GM23248 (cell line): ENCODE data around the gene EXOC3L1. TPM values are rescaled to one million over a fixed set of nuclear protein-coding genes. Genes with fewer than 3 reads are reported as not detected.

Experiments
- DNase-seq: peaks from one replicate; pipeline ENCODE4 v3.0.0-alpha.2; 2015
- H2AFZ ChIP-seq: fragments of 200-600 bp; sonication (generic); 2 replicates; pipeline ENCODE4 v1.6.1; 2016; ENCODE audit warnings: antibody characterized with exemption
- H3F3A ChIP-seq: fragments of 200-600 bp; sonication (generic); 2 replicates; pipeline ENCODE4 v1.6.1; 2016; ENCODE audit warnings: mild to moderate bottlenecking, antibody characterized with exemption, mixed run types; ENCODE audit not compliant: insufficient read depth
- H3K27ac ChIP-seq: fragments of 200-600 bp; sonication (generic); 2 replicates; pipeline ENCODE4 v1.5.1; 2016; ENCODE audit warnings: mild to moderate bottlenecking
- H3K27me3 ChIP-seq: fragments of 200-600 bp; sonication (generic); replicated peaks from 2 replicates; pipeline ENCODE4 v1.6.1; 2016; ENCODE audit warnings: mild to moderate bottlenecking; ENCODE audit not compliant: insufficient read depth
- H3K36me3 ChIP-seq: fragments of 200-600 bp; sonication (generic); 2 replicates; pipeline ENCODE4 v1.6.1; 2016; ENCODE audit warnings: low read depth, mild to moderate bottlenecking
- H3K4me1 ChIP-seq: fragments of 200-600 bp; sonication (generic); 2 replicates; pipeline ENCODE4 v1.6.1; 2016; ENCODE audit warnings: mild to moderate bottlenecking; ENCODE audit not compliant: insufficient read depth
- H3K4me2 ChIP-seq: fragments of 200-600 bp; sonication (generic); one replicate; pipeline ENCODE4 v1.6.1; 2016; ENCODE audit warnings: mild to moderate bottlenecking; ENCODE audit not compliant: unreplicated experiment
- H3K4me3 ChIP-seq: fragments of 200-600 bp; sonication (generic); 2 replicates; pipeline ENCODE4 v1.5.1; 2016; ENCODE audit warnings: mild to moderate bottlenecking
- H3K79me2 ChIP-seq: fragments of 200-600 bp; sonication (generic); 2 replicates; pipeline ENCODE4 v1.6.1; 2016; ENCODE audit warnings: mild to moderate bottlenecking; ENCODE audit not compliant: insufficient read depth
- H3K9ac ChIP-seq: fragments of 200-600 bp; sonication (generic); 2 replicates; pipeline ENCODE4 v1.6.1; 2016; ENCODE audit warnings: mild to moderate bottlenecking
- H3K9me2 ChIP-seq: fragments of 200-600 bp; sonication (generic); 2 replicates; pipeline ENCODE4 v1.6.1; 2016; ENCODE audit warnings: mixed run types, mild to moderate bottlenecking, moderate library complexity; ENCODE audit not compliant: insufficient read depth
- H3K9me3 ChIP-seq: fragments of 200-600 bp; sonication (generic); one replicate; pipeline ENCODE4 v1.6.1; 2017; ENCODE audit warnings: low read depth
- H4K20me1 ChIP-seq: fragments of 200-600 bp; sonication (generic); 2 replicates; pipeline ENCODE4 v1.6.0; 2016; ENCODE audit not compliant: insufficient read depth
- EZH2 ChIP-seq: fragments of 200-600 bp; sonication (generic); IDR thresholded peaks from 2 replicates; pipeline ENCODE4 v1.6.1; 2018; ENCODE audit warnings: antibody characterized with exemption, mild to moderate bottlenecking; ENCODE audit not compliant: insufficient read depth, poor library complexity, severe bottlenecking
- EZH2phosphoT487 ChIP-seq: fragments of 200-600 bp; sonication (generic); IDR thresholded peaks from 2 replicates; pipeline ENCODE4 v1.6.1; 2018; ENCODE audit warnings: antibody characterized with exemption, moderate library complexity, mild to moderate bottlenecking, low read depth; ENCODE audit not compliant: insufficient read depth
- WGBS, 2 experiments: methylation state at CpG; one replicate each; pipeline ENCODE4 v1.1.6; 2015 to 2017; ENCODE audit warnings: low lambda C conversion rate in 2 of 2, low coverage in 1 of 2; ENCODE audit errors: missing lambda C conversion rate in 2 of 2; 5-methylcytosine and 5-hydroxymethylcytosine counted together
- in situ Hi-C: fragments of 300-500 bp; cut with MboI; formaldehyde crosslinking; loops from 2 replicates; pipeline ENCODE4 v1.15.0; 2020
- microRNA counts: library from miRNA; unstranded; fragments of <30 nt; microRNA quantifications from one replicate; lab custom pipeline; 2016
- microRNA-seq: library from miRNA; unstranded; fragments of <30 nt; microRNA quantifications from one replicate; pipeline ENCODE4, GENCODE V29; 2016; ENCODE audit warnings: borderline number of aligned reads
- polyA plus RNA-seq: library from polyadenylated mRNA; unstranded; fragments of >200 nt; fragmentation: Nextera tagmentation; extraction: Ambion mirVana; gene quantifications from 2 replicates; pipeline ENCODE4 v1.2.1, GENCODE V29; 2016
- small RNA-seq: library from RNA; depleted of rRNA; stranded (forward); fragments of <200 nt; gene quantifications from one replicate; pipeline ENCODE3, GENCODE V24; 2014; ENCODE audit warnings: low read depth, low replicate concordance
- total RNA-seq: library from RNA; depleted of rRNA; stranded (reverse); fragments of >200 nt; shearing (Covaris generic); gene quantifications from 2 replicates; pipeline ENCODE4 v1.2.3, GENCODE V29; 2014; rRNA removed

Gene EXOC3L1
- total and polyA plus RNA-seq, 2 experiments from 2014 or later: 0.28 TPM; not detected in 1

DNA sequence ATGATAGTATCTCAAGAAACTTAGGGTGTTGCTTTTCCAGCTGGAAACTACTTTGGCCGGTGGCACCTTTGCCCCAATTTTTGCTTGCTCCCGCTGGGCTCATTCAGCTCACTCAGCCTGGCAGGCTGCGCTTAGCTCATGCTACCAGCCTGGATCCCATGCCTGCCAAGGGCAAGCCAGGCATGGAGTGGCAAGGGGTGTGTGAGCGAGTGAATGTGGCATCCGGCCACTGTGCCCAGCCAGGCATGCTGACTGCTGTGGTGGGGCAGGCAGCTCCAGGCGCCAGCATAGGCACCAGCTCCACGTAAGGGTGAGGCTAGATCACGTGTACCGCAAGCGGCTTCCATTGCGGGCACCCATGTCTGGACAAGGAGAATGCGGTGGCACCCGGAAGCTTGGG, 48.5 kb downstream of the EXOC3L1 start:
- TF ChIP-seq EZH2 (no peak), EZH2phosphoT487 (no peak)
- Histone ChIP-seq H3K9me2 (no peaks in the 10 kb centered on the region), H3K9me3 (no peaks in the 10 kb centered on the region), H4K20me1 (no peaks in the 10 kb centered on the region), H3K4me2 (no peak overlapping the region), H2AFZ (no peak overlapping the region), H3F3A (peaks cover 6% of the 10 kb centered on the region; the same call in 1 of the 2 replicates), H3K36me3 (peaks cover 15% of the 10 kb centered on the region; the same call in 1 of the 2 replicates), H3K27me3 (no peaks in the 10 kb centered on the region), H3K4me1 (no peaks in the 10 kb centered on the region), H3K4me3 (no peak overlapping the region), H3K9ac (no peak overlapping the region), H3K27ac (no peak overlapping the region), H3K79me2 (no peaks in the 10 kb centered on the region)
- in situ Hi-C loops: no loop called here
- WGBS, 2 experiments: 95 to 98% methylated on average over 12 to 13 of the region's 13 CpGs
- DNase-seq: no peak

DNA sequence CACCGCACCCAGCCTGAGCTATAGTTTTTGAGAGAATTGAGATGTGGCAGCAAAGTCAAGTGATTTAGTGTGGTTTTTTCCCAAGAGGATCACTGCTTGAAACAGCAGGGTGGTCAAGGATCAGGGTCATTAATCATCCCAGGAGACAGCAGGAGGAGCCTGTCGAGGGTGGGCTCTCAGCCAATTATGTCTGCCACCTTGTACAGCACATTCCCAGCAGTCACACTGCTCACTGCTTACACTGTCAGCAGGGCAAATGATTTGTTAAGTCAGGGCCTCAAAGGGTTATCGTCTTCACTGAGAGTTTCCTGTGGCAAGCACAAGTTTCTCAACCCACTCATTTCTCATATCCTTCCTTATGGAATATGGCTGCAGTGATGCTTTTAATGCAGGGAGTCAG, 52.3 kb downstream of the EXOC3L1 start:
- Histone ChIP-seq H3K9me3 (no peaks in the 10 kb centered on the region), H3K9ac (no peak overlapping the region), H3K4me3 (no peak overlapping the region), H3K36me3 (peaks cover 32% of the 10 kb centered on the region; the same call in 1 of the 2 replicates), H3K4me1 (no peaks in the 10 kb centered on the region), H3F3A (no peaks in the 10 kb centered on the region), H3K9me2 (no peaks in the 10 kb centered on the region), H3K27ac (no peak overlapping the region), H3K4me2 (no peak overlapping the region), H2AFZ (no peak overlapping the region), H3K79me2 (no peaks in the 10 kb centered on the region), H3K27me3 (no peaks in the 10 kb centered on the region), H4K20me1 (no peaks in the 10 kb centered on the region)
- TF ChIP-seq EZH2 (no peak), EZH2phosphoT487 (no peak)
- DNase-seq: no peak
- 49 to 59% methylated on average over 3 of the region's 3 CpGs for WGBS, 2 experiments
- in situ Hi-C loops: no loop called here

MicroRNA genes within 50 kb of the gene (microRNA counts, 767-probe panel; counts per million panel counts)
- microRNA hsa-miR-328 (lab: Ali Mortazavi, UCI): 447 counts per million, percentile 86 among the panel's probes with 10 or more counts

Small RNA genes within 50 kb of the gene (microRNA-seq; reads per million reads assigned to microRNA genes)
- gene MIR328: 264 reads per million, percentile 62 among the genes with 10 or more reads in this experiment

Small RNA genes within 50 kb of the gene (small RNA-seq; reads per million reads assigned to genes)
- not detected for gene MIR328

Other genes starting within 250 kb of the EXOC3L1 start
- gene CES3, start 228.9 kb downstream of the EXOC3L1 start, total RNA-seq: not detected in 2 replicates
- not detected in 2 replicates for gene CES3, start 228.9 kb downstream of the EXOC3L1 start, polyA plus RNA-seq
- gene CES4A, start 201.5 kb downstream of the EXOC3L1 start, total RNA-seq: 4.6 and 5.0 TPM in 2 replicates
- gene CES4A, start 201.5 kb downstream of the EXOC3L1 start, polyA plus RNA-seq: 2.6 and 4.5 TPM in 2 replicates
- 53.3 and 63.2 TPM in 2 replicates for gene CBFB, start 161.0 kb downstream of the EXOC3L1 start, total RNA-seq
- gene CBFB, start 161.0 kb downstream of the EXOC3L1 start, polyA plus RNA-seq: 52.3 and 56.1 TPM in 2 replicates
- 22.3 and 24.4 TPM in 2 replicates for gene PHAF1, start 80.2 kb downstream of the EXOC3L1 start, total RNA-seq
- 14.3 and 15.2 TPM in 2 replicates for gene PHAF1, start 80.2 kb downstream of the EXOC3L1 start, polyA plus RNA-seq
- gene B3GNT9, start 39.1 kb downstream of the EXOC3L1 start, total RNA-seq: 73.2 and 88.0 TPM in 2 replicates
- 24.3 and 24.8 TPM in 2 replicates for gene B3GNT9, start 39.1 kb downstream of the EXOC3L1 start, polyA plus RNA-seq
- 44.6 and 46.2 TPM in 2 replicates for gene TRADD, start 30.2 kb downstream of the EXOC3L1 start, total RNA-seq
- gene TRADD, start 30.2 kb downstream of the EXOC3L1 start, polyA plus RNA-seq: 25.9 and 28.1 TPM in 2 replicates
- gene FBXL8, start 30.2 kb downstream of the EXOC3L1 start, total RNA-seq: 22.5 and 24.0 TPM in 2 replicates
- 9.8 and 10.3 TPM in 2 replicates for gene FBXL8, start 30.2 kb downstream of the EXOC3L1 start, polyA plus RNA-seq
- gene HSF4, start 25.4 kb downstream of the EXOC3L1 start, total RNA-seq: 6.4 and 10.8 TPM in 2 replicates
- gene HSF4, start 25.4 kb downstream of the EXOC3L1 start, polyA plus RNA-seq: 1.8 and 3.0 TPM in 2 replicates
- gene NOL3, start 19.6 kb downstream of the EXOC3L1 start, total RNA-seq: 31.0 and 51.1 TPM in 2 replicates
- gene NOL3, start 19.6 kb downstream of the EXOC3L1 start, polyA plus RNA-seq: 20.3 TPM in 2 replicates
- 6.4 and 19.0 TPM in 2 replicates for gene MATCAP1, start 6.2 kb downstream of the EXOC3L1 start, total RNA-seq
- 3.4 and 3.8 TPM in 2 replicates for gene MATCAP1, start 6.2 kb downstream of the EXOC3L1 start, polyA plus RNA-seq
- gene E2F4, start 2.0 kb upstream of the EXOC3L1 start, total RNA-seq: 82.0 and 88.9 TPM in 2 replicates
- 46.5 and 50.0 TPM in 2 replicates for gene E2F4, start 2.0 kb upstream of the EXOC3L1 start, polyA plus RNA-seq
- 1.5 and 1.6 TPM in 2 replicates for gene ELMO3, start 9.0 kb upstream of the EXOC3L1 start, total RNA-seq
- gene ELMO3, start 9.0 kb upstream of the EXOC3L1 start, polyA plus RNA-seq: 0.10 TPM in 1 of 2 replicates, not detected in the other
- gene TMEM208, start 37.0 kb upstream of the EXOC3L1 start, total RNA-seq: 24.9 and 53.8 TPM in 2 replicates
- 97.0 and 98.0 TPM in 2 replicates for gene TMEM208, start 37.0 kb upstream of the EXOC3L1 start, polyA plus RNA-seq
- 14.9 and 24.2 TPM in 2 replicates for gene FHOD1, start 57.3 kb upstream of the EXOC3L1 start, total RNA-seq
- 7.7 and 9.3 TPM in 2 replicates for gene FHOD1, start 57.3 kb upstream of the EXOC3L1 start, polyA plus RNA-seq
- 2.2 and 2.7 TPM in 2 replicates for gene SLC9A5, start 58.8 kb upstream of the EXOC3L1 start, total RNA-seq
- 2.5 and 2.6 TPM in 2 replicates for gene SLC9A5, start 58.8 kb upstream of the EXOC3L1 start, polyA plus RNA-seq
- gene PLEKHG4, start 89.4 kb upstream of the EXOC3L1 start, total RNA-seq: 24.2 and 38.8 TPM in 2 replicates
- 10.4 and 12.5 TPM in 2 replicates for gene PLEKHG4, start 89.4 kb upstream of the EXOC3L1 start, polyA plus RNA-seq
- not detected in 2 replicates for gene KCTD19, start 136.6 kb upstream of the EXOC3L1 start, total RNA-seq
- gene KCTD19, start 136.6 kb upstream of the EXOC3L1 start, polyA plus RNA-seq: not detected in 2 replicates
- not detected in 2 replicates for gene LRRC36, start 136.7 kb upstream of the EXOC3L1 start, total RNA-seq
- not detected in 2 replicates for gene LRRC36, start 136.7 kb upstream of the EXOC3L1 start, polyA plus RNA-seq
- gene TPPP3, start 203.4 kb upstream of the EXOC3L1 start, total RNA-seq: not detected in 2 replicates
- gene TPPP3, start 203.4 kb upstream of the EXOC3L1 start, polyA plus RNA-seq: 1.9 and 2.1 TPM in 2 replicates
- 9.6 and 10.9 TPM in 2 replicates for gene ZDHHC1, start 226.3 kb upstream of the EXOC3L1 start, total RNA-seq
- 9.2 and 9.6 TPM in 2 replicates for gene ZDHHC1, start 226.3 kb upstream of the EXOC3L1 start, polyA plus RNA-seq
- not detected in 2 replicates for gene HSD11B2, start 241.0 kb upstream of the EXOC3L1 start, total RNA-seq
- gene HSD11B2, start 241.0 kb upstream of the EXOC3L1 start, polyA plus RNA-seq: 0.19 and 0.36 TPM in 2 replicates